Stimulated activated CD4-positive, alpha-beta T cell treated with anti-CD3 and anti-CD28 coated beads, Interleukin-4, amount 100 ng/mL, for 48 hours (primary cell): ENCODE data around the gene DGLUCY.
"Not testable (repeated sequence)": the region's sequence is repeated elsewhere in the genome, so short reads cannot be mapped to it uniquely, and the experiment has no call there.

Source experiments
- DNase-seq, 2 donors: peaks; one replicate each; pipeline ENCODE4 v3.0.0-alpha.2; 2020; ENCODE audit warnings: low read depth in 2 of 2

Gene DGLUCY

GRCh38 chr14:91138511-91139359, 24.9 kb downstream of the DGLUCY start:
- DNase-seq = peak; percentile 45 to 48

- no peak for DNase-seq
These were observed 25.9 kb downstream of the DGLUCY start for GRCh38 chr14:91139776-91140175.

GRCh38 chr14:91140672-91141071, 26.8 kb downstream of the DGLUCY start:
- no peak for DNase-seq

- no peak for DNase-seq
These were observed 28.4 kb downstream of the DGLUCY start for GRCh38 chr14:91142214-91142668.

- DNase-seq = no peak
These were observed 30.0 kb downstream of the DGLUCY start for GRCh38 chr14:91143862-91144261.

GRCh38 chr14:91144425-91145145, 30.7 kb downstream of the DGLUCY start:
- no peak for DNase-seq

- DNase-seq = no peak
These were observed 31.7 kb downstream of the DGLUCY start for GRCh38 chr14:91145391-91146160.

GRCh38 chr14:91146661-91147060, 32.8 kb downstream of the DGLUCY start:
- DNase-seq = no peak

GRCh38 chr14:91149462-91149861, 35.6 kb downstream of the DGLUCY start:
- DNase-seq = no peak

GRCh38 chr14:91152499-91152898, 38.6 kb downstream of the DGLUCY start:
- no peak for DNase-seq

- no peak for DNase-seq
These were observed 39.5 kb downstream of the DGLUCY start for GRCh38 chr14:91153360-91153759.

- no peak for DNase-seq
These were observed 41.2 kb downstream of the DGLUCY start for GRCh38 chr14:91154851-91155625.

GRCh38 chr14:91155626-91156089, 41.8 kb downstream of the DGLUCY start:
- no peak for DNase-seq

- not testable (repeated sequence) for DNase-seq
These were observed 42.3 kb downstream of the DGLUCY start for GRCh38 chr14:91156142-91156666.

GRCh38 chr14:91156877-91157276, 43.0 kb downstream of the DGLUCY start:
- DNase-seq = not testable (repeated sequence)

- DNase-seq = no peak
These were observed 44.4 kb downstream of the DGLUCY start for GRCh38 chr14:91158091-91158790.

- no peak for DNase-seq
These were observed 45.3 kb downstream of the DGLUCY start for GRCh38 chr14:91159182-91159581.

GRCh38 chr14:91159906-91160305, 46.0 kb downstream of the DGLUCY start:
- no peak for DNase-seq

GRCh38 chr14:91163316-91163715, 49.4 kb downstream of the DGLUCY start:
- no peak for DNase-seq

- no peak for DNase-seq
These were observed 50.8 kb downstream of the DGLUCY start for GRCh38 chr14:91164676-91165075.
